Smooth muscle cell (in vitro differentiated cells): ENCODE data around the gene NUP93. TPM values are rescaled to one million over a fixed set of nuclear protein-coding genes. Genes with fewer than 3 reads are reported as not detected.

Source experiments
- DNase-seq: peaks from one replicate; lab custom pipeline; 2025; ENCODE audit not compliant: unreplicated experiment; lab: John Stamatoyannopoulos, UW
- H2AFZ ChIP-seq: fragments of 200-600 bp; sonication (generic); 2 replicates; pipeline ENCODE4 v1.6.0; 2016; ENCODE audit warnings: antibody characterized with exemption, low read depth, mild to moderate bottlenecking
- H3F3A ChIP-seq: fragments of 200-600 bp; sonication (generic); 2 replicates; pipeline ENCODE4 v1.6.0; 2017; ENCODE audit warnings: antibody characterized with exemption, low read depth
- H3K27ac ChIP-seq: fragments of 200-600 bp; sonication (generic); 2 replicates; pipeline ENCODE4 v1.5.1; 2016; ENCODE audit warnings: low read depth, mild to moderate bottlenecking
- H3K27me3 ChIP-seq: fragments of 200-600 bp; sonication (generic); 2 replicates; pipeline ENCODE4 v1.6.1; 2016; ENCODE audit warnings: low read depth, mild to moderate bottlenecking
- H3K36me3 ChIP-seq: fragments of 200-600 bp; sonication (generic); 2 replicates; pipeline ENCODE4 v1.5.1; 2016; ENCODE audit warnings: low read depth
- H3K4me1 ChIP-seq: fragments of 200-600 bp; sonication (generic); 2 replicates; pipeline ENCODE4 v1.5.1; 2016; ENCODE audit warnings: low read depth
- H3K4me2 ChIP-seq: fragments of 200-600 bp; sonication (generic); 2 replicates; pipeline ENCODE4 v1.6.0; 2016; ENCODE audit warnings: mild to moderate bottlenecking
- H3K4me3 ChIP-seq: fragments of 200-600 bp; sonication (generic); 2 replicates; pipeline ENCODE4 v1.5.1; 2016; ENCODE audit warnings: mild to moderate bottlenecking
- H3K79me2 ChIP-seq: fragments of 200-600 bp; sonication (generic); 2 replicates; pipeline ENCODE4 v1.6.0; 2016; ENCODE audit warnings: low read depth, mild to moderate bottlenecking
- H3K9ac ChIP-seq: fragments of 200-600 bp; sonication (generic); 2 replicates; pipeline ENCODE4 v1.6.0; 2016; ENCODE audit warnings: low read depth
- H3K9me3 ChIP-seq: fragments of 200-600 bp; sonication (generic); replicated peaks from 2 replicates; pipeline ENCODE4 v1.5.1; 2016; ENCODE audit warnings: low read depth
- H4K20me1 ChIP-seq: fragments of 200-600 bp; sonication (generic); 2 replicates; pipeline ENCODE4 v1.6.0; 2016; ENCODE audit warnings: low read depth
- CTCF ChIP-seq: fragments of 200-600 bp; sonication (generic); IDR thresholded peaks from 2 replicates; pipeline ENCODE4 v1.5.1; 2017; ENCODE audit warnings: borderline replicate concordance, mild to moderate bottlenecking, antibody characterized with exemption; ENCODE audit not compliant: insufficient read depth, poor library complexity, severe bottlenecking
- WGBS: methylation state at CpG from one replicate; pipeline ENCODE4 v1.1.7; 2016; ENCODE audit warnings: low lambda C conversion rate; 5-methylcytosine and 5-hydroxymethylcytosine counted together
- polyA plus RNA-seq: library from polyadenylated mRNA; unstranded; fragments of >200 nt; fragmentation: Nextera tagmentation; extraction: Ambion mirVana; gene quantifications from 2 replicates; pipeline ENCODE4 v1.2.1, GENCODE V29; 2016
- total RNA-seq: library from RNA; depleted of rRNA; stranded (reverse); fragments of >200 nt; gene quantifications from 2 replicates; pipeline ENCODE4 v1.2.3, GENCODE V29; 2014

NUP93 gene
- total and polyA plus RNA-seq, 2 experiments from 2014 or later, result 45.6 to 55.8 TPM

GRCh38 chr16:56886826-56887225 is 156.9 kb downstream of the NUP93 start:
- H4K20me1 ChIP-seq, result no peaks in the 10 kb centered on the region
- H3K27me3 ChIP-seq, result no peaks in the 10 kb centered on the region
- H3K36me3 ChIP-seq, result no peaks in the 10 kb centered on the region
- H3K27ac ChIP-seq, result no peak overlapping the region
- 97% methylated on average over 6 of the region's 9 CpGs for WGBS
- no peak overlapping the region for H3K4me3 ChIP-seq
- no peaks in the 10 kb centered on the region for H3K79me2 ChIP-seq
- no peak overlapping the region for H3K9ac ChIP-seq
- no peak for TF ChIP-seq CTCF
- no peak for DNase-seq
- no peak overlapping the region for H3K4me2 ChIP-seq
- no peaks in the 10 kb centered on the region for H3K9me3 ChIP-seq
- H3K4me1 ChIP-seq, result no peaks in the 10 kb centered on the region
- H2AFZ ChIP-seq, result no peak overlapping the region
- no peaks in the 10 kb centered on the region for H3F3A ChIP-seq

- no peaks in the 10 kb centered on the region for H4K20me1 ChIP-seq
- H3K79me2 ChIP-seq, result no peaks in the 10 kb centered on the region
- no peak overlapping the region for H3K9ac ChIP-seq
- no peak for TF ChIP-seq CTCF
- no peaks in the 10 kb centered on the region for H3F3A ChIP-seq
- no peaks in the 10 kb centered on the region for H3K9me3 ChIP-seq
- no peaks in the 10 kb centered on the region for H3K27me3 ChIP-seq
- H3K4me3 ChIP-seq, result no peak overlapping the region
- no peak overlapping the region for H3K27ac ChIP-seq
- H2AFZ ChIP-seq, result no peak overlapping the region
- no peak for DNase-seq
- H3K36me3 ChIP-seq, result no peaks in the 10 kb centered on the region
- 88% methylated on average over 7 of the region's 7 CpGs for WGBS
- H3K4me2 ChIP-seq, result no peak overlapping the region
- H3K4me1 ChIP-seq, result no peaks in the 10 kb centered on the region
Measured at GRCh38 chr16:56888806-56889205, 158.9 kb downstream of the NUP93 start.

DNA sequence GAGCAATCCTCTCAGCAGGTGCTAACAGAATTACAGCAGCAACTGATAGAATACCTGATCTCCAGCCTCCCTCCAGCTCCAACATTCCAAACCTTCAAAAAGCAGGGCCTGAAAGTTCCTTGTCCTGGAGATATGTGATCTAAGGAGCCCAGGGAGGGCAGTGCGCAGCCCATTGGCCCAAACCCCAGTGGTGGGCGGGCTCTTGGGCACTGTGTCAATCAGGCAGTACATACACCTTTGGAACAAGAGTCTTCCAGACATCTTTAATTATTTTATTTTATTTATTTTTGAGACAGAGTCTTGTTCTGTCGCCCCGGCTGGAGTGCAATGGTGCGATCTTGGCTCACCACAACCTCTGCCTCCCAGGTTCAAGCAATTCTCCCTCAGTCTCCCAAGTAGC is 159.3 kb downstream of the NUP93 start:
- Histone ChIP-seq H3K4me1 (no peaks in the 10 kb centered on the region), H3K27ac (no peak overlapping the region), H3K4me3 (no peak overlapping the region), H3K79me2 (no peaks in the 10 kb centered on the region), H3K36me3 (no peaks in the 10 kb centered on the region), H3K27me3 (no peaks in the 10 kb centered on the region), H4K20me1 (no peaks in the 10 kb centered on the region), H2AFZ (no peak overlapping the region), H3K9me3 (no peaks in the 10 kb centered on the region), H3K9ac (no peak overlapping the region), H3K4me2 (no peak overlapping the region), H3F3A (no peaks in the 10 kb centered on the region)
- 98% methylated on average over 5 of the region's 5 CpGs for WGBS
- TF ChIP-seq CTCF, result no peak
- no peak for DNase-seq

- Histone ChIP-seq H3K9me3 (no peaks in the 10 kb centered on the region), H4K20me1 (no peaks in the 10 kb centered on the region), H2AFZ (no peak overlapping the region), H3K4me1 (no peaks in the 10 kb centered on the region), H3K79me2 (no peaks in the 10 kb centered on the region), H3K36me3 (no peaks in the 10 kb centered on the region), H3K27ac (no peak overlapping the region), H3K27me3 (no peaks in the 10 kb centered on the region), H3F3A (no peaks in the 10 kb centered on the region), H3K4me3 (no peak overlapping the region), H3K9ac (no peak overlapping the region), H3K4me2 (no peak overlapping the region)
- DNase-seq, result no peak
- WGBS, result 85% methylated on average over 11 of the region's 11 CpGs
- no peak for TF ChIP-seq CTCF
Measured at GRCh38 chr16:56891685-56892084, 161.8 kb downstream of the NUP93 start.
